ENCODE data around the gene NFATC1. TPM values are rescaled to one million over a fixed set of nuclear protein-coding genes. Genes with fewer than 3 reads are reported as not detected.

NFATC1 gene
- total RNA-seq, 2 experiments from 2014 or later: 97.2 to 98.3 TPM

GRCh38 chr18:79558933-79559416 lies 163.2 kb downstream of the NFATC1 start:
- Mint-ChIP-seq H3K27me3 (no peaks in the 10 kb centered on the region), H3K4me1 (ENCODE audit: low read depth) (no peaks in the 10 kb centered on the region), H3K9me3 (peaks cover 2% of the 10 kb centered on the region), H3K4me3 (no peak overlapping the region), H3K27ac (no peak overlapping the region), H3K36me3 (ENCODE audit: low read depth) (no peaks in the 10 kb centered on the region)
- no peak for DNase-seq
- POLR2A ChIA-PET: no interaction called here
- no peak for ATAC-seq
- TF ChIP-seq CTCF (IDR thresholded peaks at IDR 0.05): no peak
- intact Hi-C loops (cut with micrococcal nuclease): no loop called here
- CTCF ChIA-PET: no interaction called here

GRCh38 chr18:79559436-79559835 lies 163.7 kb downstream of the NFATC1 start:
- POLR2A ChIA-PET: no interaction called here
- no peaks in the 10 kb centered on the region for H3K27me3 Mint-ChIP-seq
- H3K4me3 Mint-ChIP-seq: no peak overlapping the region
- no peaks in the 10 kb centered on the region for H3K36me3 Mint-ChIP-seq (ENCODE audit: low read depth)
- intact Hi-C loops (cut with micrococcal nuclease): no loop called here
- no peaks in the 10 kb centered on the region for H3K4me1 Mint-ChIP-seq (ENCODE audit: low read depth)
- CTCF ChIA-PET: no interaction called here
- no peak for TF ChIP-seq CTCF (IDR thresholded peaks at IDR 0.05)
- DNase-seq (no peak), ATAC-seq (no peak)
- peaks cover 5% of the 10 kb centered on the region for H3K9me3 Mint-ChIP-seq
- no peak overlapping the region for H3K27ac Mint-ChIP-seq

GRCh38 chr18:79560042-79560860 lies 164.5 kb downstream of the NFATC1 start:
- ATAC-seq (no peak), DNase-seq (no peak)
- ChIA-PET CTCF (no interaction called here), POLR2A (no interaction called here)
- peaks cover 5% of the 10 kb centered on the region for H3K9me3 Mint-ChIP-seq
- no peaks in the 10 kb centered on the region for H3K36me3 Mint-ChIP-seq (ENCODE audit: low read depth)
- H3K27ac Mint-ChIP-seq: no peak overlapping the region
- intact Hi-C loops (cut with micrococcal nuclease): no loop called here
- H3K4me1 Mint-ChIP-seq (ENCODE audit: low read depth): no peaks in the 10 kb centered on the region
- no peaks in the 10 kb centered on the region for H3K27me3 Mint-ChIP-seq
- no peak overlapping the region for H3K4me3 Mint-ChIP-seq
- no peak for TF ChIP-seq CTCF (IDR thresholded peaks at IDR 0.05)

- no peak for ATAC-seq
- H3K36me3 Mint-ChIP-seq (ENCODE audit: low read depth): no peaks in the 10 kb centered on the region
Observed at GRCh38 chr18:79560861-79561210, 165.1 kb downstream of the NFATC1 start.

More at GRCh38 chr18:79560861-79561210, 165.1 kb downstream of the NFATC1 start:
- Mint-ChIP-seq H3K4me1 (ENCODE audit: low read depth) (no peaks in the 10 kb centered on the region), H3K9me3 (peaks cover 5% of the 10 kb centered on the region), H3K27ac (no peak overlapping the region), H3K27me3 (no peaks in the 10 kb centered on the region), H3K4me3 (no peak overlapping the region)
- POLR2A ChIA-PET: no interaction called here
- intact Hi-C loops (cut with micrococcal nuclease): no loop called here
- no peak for TF ChIP-seq CTCF (IDR thresholded peaks at IDR 0.05)
- CTCF ChIA-PET: no interaction called here
- DNase-seq: no peak

Measured in activated CD8-positive, alpha-beta T cell treated with anti-CD3 and anti-CD28 coated beads for 36 hours (primary cell).